NOMO-1 (cell line): Measurements from ENCODE around the gene TMED10.

Experiments used
- DNase-seq, 2 experiments: peaks; one replicate each; lab custom pipeline; 2025; ENCODE audit not compliant: unreplicated experiment in 2 of 2; lab: John Stamatoyannopoulos, UW

The TMED10 gene

DNA sequence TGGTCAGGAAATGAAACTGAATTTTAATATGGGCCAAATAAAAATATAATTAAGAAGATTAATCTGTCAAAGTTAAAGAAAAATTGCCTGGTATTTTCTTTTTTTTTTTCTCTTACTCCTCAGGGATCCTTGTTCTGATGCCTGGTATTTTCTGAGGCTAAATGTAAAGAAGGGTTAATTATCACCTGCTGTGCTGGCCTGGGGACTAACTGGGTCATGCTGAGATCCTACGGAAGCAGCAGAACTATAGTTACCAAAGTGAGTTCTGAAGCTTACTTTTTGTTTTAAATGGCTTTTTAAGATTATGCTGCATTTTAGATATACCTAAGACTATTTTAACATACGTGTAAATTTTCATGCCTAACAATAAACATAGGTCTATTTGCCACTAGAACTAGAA lies 83.7 kb downstream of the TMED10 start:
- no peak for DNase-seq

DNA sequence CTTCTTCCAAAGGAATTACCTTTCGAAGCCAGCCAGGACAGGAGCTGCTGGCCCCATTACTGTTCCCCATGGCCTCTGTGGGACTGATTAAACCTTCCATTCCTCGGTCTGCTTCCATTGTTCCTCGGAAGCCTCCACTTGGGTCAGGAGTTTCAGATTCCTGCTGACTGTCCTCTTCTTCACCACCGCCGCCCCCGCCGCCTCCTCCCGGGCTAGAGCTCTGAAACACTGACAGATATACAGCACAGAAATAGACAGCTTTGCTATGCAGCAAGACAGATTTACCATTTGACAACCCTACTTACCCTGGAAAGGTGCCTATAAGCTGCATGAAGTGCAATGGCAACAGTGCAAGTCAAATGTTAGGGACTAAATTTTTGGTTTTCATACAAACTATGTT lies 85.2 kb downstream of the TMED10 start:
- DNase-seq, result no peak

DNA sequence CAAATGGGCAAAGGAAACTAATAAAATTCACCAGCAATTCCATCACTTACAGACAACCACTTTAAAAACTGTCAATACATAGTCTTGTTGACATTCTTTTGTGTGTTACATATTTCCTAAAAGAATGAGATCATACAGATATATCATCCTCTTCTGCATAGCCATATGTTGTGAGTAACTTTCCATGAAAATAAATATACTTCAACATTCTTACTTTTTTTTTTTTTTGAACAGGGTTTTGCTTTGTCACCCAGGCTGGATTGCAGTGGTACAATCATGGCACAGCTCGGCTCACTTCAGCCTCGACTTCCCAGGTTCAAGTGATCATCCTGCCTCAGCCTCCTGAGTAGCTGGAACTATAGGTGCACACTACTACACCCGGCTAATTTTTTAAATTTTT lies 86.1 kb downstream of the TMED10 start:
- no peak for DNase-seq

- DNase-seq, result peak in 1 of 2 experiments; percentile 43
These were observed 87.6 kb downstream of the TMED10 start for GRCh38 chr14:75088566-75089373.

DNA sequence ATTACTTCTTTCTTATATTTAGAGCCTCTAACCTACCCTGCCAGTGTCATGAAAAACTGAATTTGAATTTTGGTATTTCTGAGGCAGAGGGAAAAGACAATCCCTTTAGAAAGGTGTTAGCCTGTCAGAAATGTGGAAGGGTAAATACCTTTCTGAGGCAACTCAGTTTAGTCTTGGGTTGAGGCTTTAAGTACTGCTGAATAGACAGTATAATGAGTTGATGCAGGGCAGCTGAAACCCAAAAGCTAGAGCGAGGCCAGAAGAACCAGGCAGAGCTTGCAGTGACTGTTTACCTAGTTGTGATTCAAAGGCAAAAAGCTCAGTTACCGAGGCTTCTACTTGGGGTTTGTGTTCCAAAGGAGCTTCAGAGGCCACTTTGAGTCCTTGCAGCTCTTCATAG lies 88.3 kb downstream of the TMED10 start:
- no peak for DNase-seq

DNA sequence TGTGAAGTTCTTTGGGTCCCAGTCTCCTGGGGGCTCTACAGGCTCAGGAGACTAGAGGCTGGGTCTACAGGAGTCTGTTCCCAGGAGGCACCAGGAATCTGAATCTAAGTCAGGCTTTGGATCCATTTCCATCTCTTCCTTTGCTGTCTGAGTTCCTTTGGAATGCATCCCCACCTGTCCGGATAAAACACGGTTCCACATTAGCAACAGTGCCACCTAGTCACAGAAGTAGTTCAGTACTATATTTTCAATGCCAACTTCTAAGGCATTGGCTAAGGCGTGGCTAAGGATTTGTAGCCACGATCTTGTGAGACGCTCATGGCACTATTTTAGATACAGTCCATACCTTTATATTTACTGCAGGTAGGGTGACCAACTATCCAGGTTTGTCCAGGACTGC lies 91.9 kb downstream of the TMED10 start:
- DNase-seq, result no peak

DNA sequence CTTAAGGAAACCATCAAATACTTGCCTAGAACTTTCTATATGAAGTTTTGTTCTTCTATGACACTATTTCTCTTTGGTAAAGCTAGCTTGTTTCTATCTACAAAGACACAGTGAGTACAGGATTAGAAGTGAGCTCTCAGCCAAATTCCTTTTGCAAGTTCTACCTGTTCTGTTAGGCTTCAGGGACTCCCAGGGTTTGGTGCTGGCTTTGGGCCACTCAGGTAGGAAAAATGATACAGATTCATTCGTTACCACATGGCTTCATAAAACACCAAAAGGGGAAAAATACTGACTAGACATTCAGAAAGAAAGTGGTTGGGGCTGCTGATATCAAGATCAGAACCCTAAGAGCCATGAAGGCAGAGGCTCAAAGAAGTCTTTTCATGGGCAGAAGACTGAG lies 93.1 kb downstream of the TMED10 start:
- no peak for DNase-seq

DNA sequence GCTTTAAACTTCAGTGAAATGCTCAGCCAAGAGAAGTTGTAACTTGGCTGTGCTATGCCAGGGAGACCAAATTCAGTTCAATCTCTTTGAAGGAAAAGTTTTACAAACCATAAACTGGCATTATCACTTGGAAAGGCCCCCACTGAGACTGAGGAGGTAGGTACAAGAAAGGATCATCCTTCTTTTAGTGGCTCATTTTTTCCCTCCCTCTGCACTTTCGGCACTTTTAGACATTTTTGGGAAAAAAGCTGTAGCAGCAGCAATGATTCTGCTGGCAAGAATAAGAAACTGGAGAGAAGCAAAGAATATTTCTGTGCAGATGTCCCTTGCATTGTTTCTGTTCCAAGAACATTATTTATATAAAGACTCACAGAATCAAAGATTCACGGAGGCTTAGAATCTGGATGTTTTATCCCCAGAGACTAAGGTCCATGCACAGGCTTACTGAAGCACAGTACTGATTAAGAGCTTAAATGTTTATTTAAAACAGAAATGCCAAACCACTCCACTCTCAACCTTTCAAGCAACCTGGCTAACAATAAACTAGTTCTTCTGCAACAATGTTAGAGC lies 94.7 kb downstream of the TMED10 start:
- no peak for DNase-seq
